Astrocyte (in vitro differentiated cells and primary cell): ENCODE results near the gene PMF1. TPM values are rescaled to one million over a fixed set of nuclear protein-coding genes. Genes with fewer than 3 reads are reported as not detected.

Experiments used
- DNase-seq: peaks from one replicate; pipeline ENCODE4 v3.0.0-alpha.2; 2010; ENCODE audit warnings: low read depth
- FAIRE-seq: peaks from 2 replicates; lab custom pipeline; 2011; peaks lifted over from hg19 to GRCh38; lab: Jason Lieb, UNC
- H2AFZ ChIP-seq: 2 replicates; pipeline ENCODE4 v1.6.0; 2012; ENCODE audit warnings: low read depth, low read length, inconsistent platforms
- H3K27ac ChIP-seq: 2 replicates; pipeline ENCODE4 v1.5.1; 2011; ENCODE audit warnings: low read depth, low read length, inconsistent platforms
- H3K27me3 ChIP-seq: 2 replicates; pipeline ENCODE4 v1.6.0; 2011; ENCODE audit warnings: low read length, inconsistent platforms; ENCODE audit not compliant: insufficient read depth
- H3K36me3 ChIP-seq: 2 replicates; pipeline ENCODE4 v1.5.1; 2011; ENCODE audit warnings: low read length, inconsistent platforms; ENCODE audit not compliant: insufficient read depth
- H3K4me1 ChIP-seq: 2 replicates; pipeline ENCODE4 v1.5.1; 2011; ENCODE audit warnings: low read length, inconsistent platforms; ENCODE audit not compliant: insufficient read depth
- H3K4me2 ChIP-seq: 2 replicates; pipeline ENCODE4 v1.6.0; 2012; ENCODE audit warnings: low read length, inconsistent platforms
- H3K4me3 ChIP-seq: 2 replicates; pipeline ENCODE4 v1.5.1; 2011; ENCODE audit warnings: low read depth, mild to moderate bottlenecking, low read length, inconsistent platforms; ENCODE audit not compliant: insufficient read depth
- H3K79me2 ChIP-seq: 2 replicates; pipeline ENCODE4 v1.6.0; 2012; ENCODE audit warnings: mild to moderate bottlenecking, low read length, inconsistent platforms; ENCODE audit not compliant: insufficient read depth
- H3K9ac ChIP-seq: 2 replicates; pipeline ENCODE4 v1.6.0; 2012; ENCODE audit warnings: mild to moderate bottlenecking, low read length, inconsistent platforms
- H3K9me3 ChIP-seq: 2 replicates; pipeline ENCODE4 v1.5.1; 2012; ENCODE audit warnings: low read depth, mild to moderate bottlenecking, low read length, inconsistent platforms; ENCODE audit not compliant: insufficient read depth
- H4K20me1 ChIP-seq: 2 replicates; pipeline ENCODE4 v1.6.0; 2012; ENCODE audit warnings: low read length, inconsistent platforms; ENCODE audit not compliant: insufficient read depth
- H3K27ac Mint-ChIP-seq: one replicate; pipeline ENCODE4 v1.8.0; 2021; ENCODE audit warnings: mild to moderate bottlenecking, mixed read lengths; ENCODE audit not compliant: unreplicated experiment
- H3K27me3 Mint-ChIP-seq: one replicate; pipeline ENCODE4 v1.8.0; 2021; ENCODE audit warnings: low read depth, mixed read lengths; ENCODE audit not compliant: unreplicated experiment
- H3K36me3 Mint-ChIP-seq: one replicate; pipeline ENCODE4 v1.8.0; 2021; ENCODE audit warnings: low read depth, mixed read lengths; ENCODE audit not compliant: unreplicated experiment
- H3K4me1 Mint-ChIP-seq: one replicate; pipeline ENCODE4 v1.8.0; 2021; ENCODE audit warnings: low read depth, mixed read lengths; ENCODE audit not compliant: unreplicated experiment
- H3K4me3 Mint-ChIP-seq: one replicate; pipeline ENCODE4 v1.8.0; 2021; ENCODE audit warnings: mild to moderate bottlenecking, moderate library complexity, mixed read lengths; ENCODE audit not compliant: unreplicated experiment
- H3K9me3 Mint-ChIP-seq: one replicate; pipeline ENCODE4 v1.8.0; 2021; ENCODE audit warnings: mild to moderate bottlenecking, mixed read lengths; ENCODE audit not compliant: unreplicated experiment
- EZH2 ChIP-seq: IDR thresholded peaks from 2 replicates; pipeline ENCODE4 v1.6.1; 2012; ENCODE audit warnings: mild to moderate bottlenecking, low read length, inconsistent platforms; ENCODE audit not compliant: insufficient read depth
- total RNA-seq: library from RNA; stranded (reverse); gene quantifications from 2 replicates; pipeline ENCODE4 v1.2.1, GENCODE V29; 2021
- TF ChIP-seq, protein P1 (sequence below): IDR thresholded peaks from 2 replicates; pipeline ENCODE4 v1.5.1; 2011; ENCODE audit warnings: low read depth, mild to moderate bottlenecking, inconsistent platforms, low read length, moderate library complexity; ENCODE audit not compliant: insufficient read depth

The PMF1 gene
- total RNA-seq, 1 donor from 2014 or later = 29.9 TPM

GRCh38 chr1:156253634-156254033 lies 40.8 kb downstream of the PMF1 start:
- Mint-ChIP-seq H3K27ac (no peak overlapping the region), H3K9me3 (no peaks in the 10 kb centered on the region), H3K27me3 (no peaks in the 10 kb centered on the region), H3K4me3 (no peak overlapping the region), H3K4me1 (peaks cover 2% of the 10 kb centered on the region), H3K36me3 (peaks cover 16% of the 10 kb centered on the region)
- Histone ChIP-seq H3K79me2 (no peaks in the 10 kb centered on the region), H3K4me2 (no peak overlapping the region), H3K9me3 (no peaks in the 10 kb centered on the region), H3K4me3 (no peak overlapping the region), H3K4me1 (no peaks in the 10 kb centered on the region), H3K27me3 (no peaks in the 10 kb centered on the region), H2AFZ (no peak overlapping the region), H3K36me3 (peaks cover 56% of the 10 kb centered on the region), H3K9ac (no peak overlapping the region), H3K27ac (no peak overlapping the region), H4K20me1 (peaks cover 50% of the 10 kb centered on the region)
- DNase-seq (no peak), FAIRE-seq (no peak)
- TF ChIP-seq, protein P1, sequence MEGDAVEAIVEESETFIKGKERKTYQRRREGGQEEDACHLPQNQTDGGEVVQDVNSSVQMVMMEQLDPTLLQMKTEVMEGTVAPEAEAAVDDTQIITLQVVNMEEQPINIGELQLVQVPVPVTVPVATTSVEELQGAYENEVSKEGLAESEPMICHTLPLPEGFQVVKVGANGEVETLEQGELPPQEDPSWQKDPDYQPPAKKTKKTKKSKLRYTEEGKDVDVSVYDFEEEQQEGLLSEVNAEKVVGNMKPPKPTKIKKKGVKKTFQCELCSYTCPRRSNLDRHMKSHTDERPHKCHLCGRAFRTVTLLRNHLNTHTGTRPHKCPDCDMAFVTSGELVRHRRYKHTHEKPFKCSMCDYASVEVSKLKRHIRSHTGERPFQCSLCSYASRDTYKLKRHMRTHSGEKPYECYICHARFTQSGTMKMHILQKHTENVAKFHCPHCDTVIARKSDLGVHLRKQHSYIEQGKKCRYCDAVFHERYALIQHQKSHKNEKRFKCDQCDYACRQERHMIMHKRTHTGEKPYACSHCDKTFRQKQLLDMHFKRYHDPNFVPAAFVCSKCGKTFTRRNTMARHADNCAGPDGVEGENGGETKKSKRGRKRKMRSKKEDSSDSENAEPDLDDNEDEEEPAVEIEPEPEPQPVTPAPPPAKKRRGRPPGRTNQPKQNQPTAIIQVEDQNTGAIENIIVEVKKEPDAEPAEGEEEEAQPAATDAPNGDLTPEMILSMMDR = no peak
- TF ChIP-seq EZH2 = no peak

- H3K36me3 Mint-ChIP-seq = peaks cover 25% of the 10 kb centered on the region
- Histone ChIP-seq H3K27me3 (no peaks in the 10 kb centered on the region), H2AFZ (no peak overlapping the region), H3K9ac (no peak overlapping the region), H3K4me2 (no peak overlapping the region), H3K36me3 (peaks cover 52% of the 10 kb centered on the region), H3K79me2 (peaks cover 9% of the 10 kb centered on the region), H3K27ac (no peak overlapping the region), H4K20me1 (peaks cover 63% of the 10 kb centered on the region), H3K9me3 (no peaks in the 10 kb centered on the region), H3K4me1 (peaks cover 5% of the 10 kb centered on the region), H3K4me3 (no peak overlapping the region)
- TF ChIP-seq, protein P1 = no peak
- no peaks in the 10 kb centered on the region for H3K27me3 Mint-ChIP-seq
- H3K9me3 Mint-ChIP-seq = no peaks in the 10 kb centered on the region
- peaks cover 2% of the 10 kb centered on the region for H3K4me1 Mint-ChIP-seq
- DNase-seq (no peak), FAIRE-seq (no peak)
- H3K4me3 Mint-ChIP-seq = no peak overlapping the region
- H3K27ac Mint-ChIP-seq = no peak overlapping the region
Measured at GRCh38 chr1:156257711-156258110, 44.9 kb downstream of the PMF1 start.

DNA sequence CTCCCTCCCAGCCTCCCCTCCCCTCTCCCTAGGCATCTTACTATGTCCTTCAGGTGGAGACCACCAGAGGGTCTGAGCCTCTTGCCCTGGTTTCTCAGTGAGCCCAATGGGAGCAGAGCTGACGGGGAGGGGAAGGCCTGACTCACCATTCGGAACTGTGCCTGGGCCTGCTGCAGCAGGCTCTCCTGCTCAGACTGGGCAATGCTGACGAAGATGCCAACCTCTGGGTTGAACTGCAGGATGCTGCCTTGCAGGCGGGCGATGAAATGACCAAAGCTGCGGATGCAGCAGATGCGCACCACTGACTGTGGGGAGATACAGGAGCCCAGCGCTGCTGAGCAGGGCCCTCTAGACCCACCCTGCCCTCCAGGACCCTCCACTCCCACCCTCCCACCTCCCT lies 46.1 kb downstream of the PMF1 start:
- peaks cover 48% of the 10 kb centered on the region for H3K36me3 ChIP-seq
- Mint-ChIP-seq H3K9me3 (no peaks in the 10 kb centered on the region), H3K27ac (no peak overlapping the region), H3K36me3 (peaks cover 32% of the 10 kb centered on the region), H3K4me3 (no peak overlapping the region), H3K27me3 (no peaks in the 10 kb centered on the region), H3K4me1 (peaks cover 4% of the 10 kb centered on the region)
- no peaks in the 10 kb centered on the region for H3K9me3 ChIP-seq
- no peak overlapping the region for H3K27ac ChIP-seq
- DNase-seq (no peak), FAIRE-seq (no peak)
- TF ChIP-seq EZH2 = no peak
- TF ChIP-seq, protein P1 = no peak
- no peak overlapping the region for H3K9ac ChIP-seq
- peaks cover 15% of the 10 kb centered on the region for H3K4me1 ChIP-seq
- no peaks in the 10 kb centered on the region for H3K27me3 ChIP-seq
- H3K4me2 ChIP-seq = no peak overlapping the region
- H4K20me1 ChIP-seq = peaks cover 72% of the 10 kb centered on the region
- no peak overlapping the region for H3K4me3 ChIP-seq
- no peak overlapping the region for H2AFZ ChIP-seq
- peaks cover 9% of the 10 kb centered on the region for H3K79me2 ChIP-seq
